HG02938 (cell line): Measurements from ENCODE around the gene INPP4B.

Experiments used
- ATAC-seq: cut with Tn5 transposase; IDR thresholded peaks from one replicate; pipeline ENCODE4 v1.9.1; 2021; ENCODE audit warnings: mild to moderate bottlenecking, moderate library complexity; ENCODE audit not compliant: unreplicated experiment

INPP4B gene

DNA sequence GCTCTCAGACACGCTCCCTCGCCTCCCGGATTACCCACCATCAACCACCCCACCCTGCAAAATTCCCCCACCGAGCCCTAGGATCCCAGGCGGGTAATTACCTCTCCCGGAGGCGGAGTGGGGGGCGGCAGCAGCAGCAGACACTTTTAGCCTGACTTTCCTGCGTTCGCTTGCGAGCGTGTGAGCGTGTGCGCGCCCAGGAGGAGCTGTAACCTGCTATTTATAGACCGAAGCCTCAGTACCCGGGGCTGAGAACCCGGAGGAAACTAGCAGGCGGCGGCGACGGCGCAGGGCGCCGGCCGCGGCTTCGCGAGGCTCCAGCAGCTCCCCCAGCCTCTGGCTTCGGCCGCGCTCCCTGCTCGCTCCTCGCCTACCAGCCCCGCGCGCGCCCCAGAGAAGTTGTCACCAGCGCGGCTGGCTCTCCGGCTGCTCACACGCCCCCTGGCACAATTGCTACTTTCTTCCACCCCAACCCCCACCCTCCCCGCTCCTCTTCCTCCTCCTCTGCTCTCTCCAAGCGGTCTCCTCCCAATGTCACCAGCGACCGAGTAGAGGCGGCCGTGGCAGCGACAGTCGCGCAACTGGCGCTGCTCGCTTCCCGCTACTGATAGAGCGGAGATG is at the start of gene INPP4B:
Gene INPP4B, minus strand, starts transcription at position 194 of the 621 bp plus-strand sequence.
- ATAC-seq: peak; percentile 40

DNA sequence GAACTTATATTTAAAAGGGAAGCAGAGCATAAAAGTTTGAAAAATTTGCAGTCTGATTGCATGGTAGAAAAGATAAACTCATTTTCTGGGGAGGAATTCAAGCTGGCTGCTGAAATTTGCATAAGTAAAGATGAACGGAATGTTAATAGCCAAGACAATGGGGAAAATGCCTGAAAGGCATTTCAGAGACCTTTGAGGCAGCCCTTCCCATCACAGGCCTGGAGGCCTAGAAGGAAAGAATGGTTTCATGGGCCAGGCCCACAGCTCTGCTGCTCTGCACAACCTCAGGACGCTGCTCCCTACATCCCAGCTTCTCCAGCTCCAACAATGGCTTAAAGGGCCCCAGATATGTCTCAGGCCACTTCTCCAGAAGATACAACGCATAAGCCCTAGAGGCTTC is 46.9 kb upstream of the INPP4B start:
- ATAC-seq: no peak

DNA sequence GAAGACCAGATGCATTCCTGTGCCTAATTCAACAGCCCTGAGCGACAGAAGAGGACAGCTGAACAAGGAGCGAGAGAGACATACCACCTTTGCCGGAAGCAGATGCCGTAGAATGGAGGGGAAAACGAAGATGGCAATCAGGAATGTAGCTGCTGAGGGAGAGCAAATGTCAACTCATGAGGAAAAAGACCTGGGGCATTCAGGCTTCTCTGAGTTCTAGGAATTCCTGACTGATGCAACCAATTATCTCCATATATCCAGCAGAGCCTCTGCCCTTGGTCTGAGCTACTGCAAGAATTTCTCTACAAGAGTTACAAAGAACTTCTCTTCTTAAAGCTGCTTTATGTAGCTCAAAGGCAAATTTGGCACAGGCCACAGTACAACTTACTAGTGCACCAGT is 40.5 kb upstream of the INPP4B start:
- ATAC-seq: no peak

DNA sequence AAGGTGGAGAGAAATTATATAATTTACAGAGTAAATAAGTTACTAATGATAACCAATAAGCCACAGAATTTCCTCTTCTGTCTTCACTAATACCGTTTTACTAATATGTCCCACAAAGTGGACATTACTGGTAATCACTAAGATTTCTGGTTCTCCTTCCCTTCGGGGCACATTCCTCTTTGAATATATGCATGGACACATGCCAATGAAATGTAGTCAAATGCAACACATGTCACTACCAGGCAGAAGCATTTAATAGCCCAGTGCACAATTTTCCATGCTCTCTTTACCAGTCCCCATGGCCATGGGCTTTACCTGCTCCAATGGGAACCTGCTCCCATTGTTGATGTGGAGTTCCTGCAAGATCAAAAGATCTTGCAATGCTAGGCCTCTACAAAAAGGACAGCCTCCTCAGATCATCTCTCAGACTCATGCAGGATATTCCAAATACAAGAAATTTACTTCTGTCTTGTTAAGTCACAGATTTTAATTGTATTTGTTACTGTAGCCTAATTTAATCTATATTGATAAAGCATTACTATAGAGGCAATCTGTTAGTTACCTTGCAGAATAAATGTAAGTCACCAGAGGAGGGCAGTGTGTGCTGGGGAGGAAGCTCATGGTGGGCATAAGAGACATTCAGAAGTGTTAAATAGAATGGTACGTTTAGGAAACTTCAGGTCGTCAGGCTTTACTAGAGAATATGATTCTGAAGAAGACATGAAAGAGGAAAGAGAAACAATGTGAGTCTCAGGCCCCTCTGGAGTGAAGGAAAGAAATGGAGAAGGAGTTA is 37.1 kb upstream of the INPP4B start:
- no peak for ATAC-seq

DNA sequence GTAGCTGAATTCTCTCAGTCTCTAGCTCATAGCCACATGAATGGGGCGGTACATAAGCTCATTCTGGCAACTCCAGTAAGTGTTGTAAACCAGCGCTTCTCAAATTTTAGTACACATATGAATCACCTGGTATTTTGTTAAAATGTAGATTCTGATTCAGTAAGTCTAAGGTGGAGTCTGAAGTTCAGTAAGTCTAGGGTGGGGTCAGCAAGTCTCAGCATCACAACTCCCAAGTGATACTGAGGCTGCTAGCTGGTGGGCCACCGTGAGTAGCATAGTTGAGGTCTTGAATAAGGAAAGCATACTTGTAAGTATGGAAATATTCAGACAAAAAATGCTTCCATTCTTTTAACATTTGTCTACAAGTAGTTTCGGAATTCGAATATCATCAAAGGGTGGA is 36.1 kb upstream of the INPP4B start:
- no peak for ATAC-seq

DNA sequence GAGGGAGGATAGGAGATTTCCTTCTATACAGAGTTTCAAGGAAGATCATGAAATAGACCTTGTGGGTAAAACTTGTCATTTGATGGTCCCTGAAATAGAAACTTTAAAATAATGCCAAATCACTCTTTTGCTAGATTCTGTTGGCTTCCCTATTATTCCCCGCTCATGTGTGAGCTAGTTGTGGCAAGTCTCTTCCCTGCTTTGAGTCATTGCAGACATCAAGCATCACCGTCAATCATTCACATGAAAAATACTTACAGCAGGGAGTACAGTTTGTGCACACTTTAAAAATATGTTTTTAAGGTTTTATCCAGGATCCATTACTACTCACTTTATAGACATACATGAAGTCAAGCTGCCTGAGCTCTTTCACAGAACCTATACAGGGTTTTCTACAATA is 35.2 kb upstream of the INPP4B start:
- ATAC-seq: no peak

DNA sequence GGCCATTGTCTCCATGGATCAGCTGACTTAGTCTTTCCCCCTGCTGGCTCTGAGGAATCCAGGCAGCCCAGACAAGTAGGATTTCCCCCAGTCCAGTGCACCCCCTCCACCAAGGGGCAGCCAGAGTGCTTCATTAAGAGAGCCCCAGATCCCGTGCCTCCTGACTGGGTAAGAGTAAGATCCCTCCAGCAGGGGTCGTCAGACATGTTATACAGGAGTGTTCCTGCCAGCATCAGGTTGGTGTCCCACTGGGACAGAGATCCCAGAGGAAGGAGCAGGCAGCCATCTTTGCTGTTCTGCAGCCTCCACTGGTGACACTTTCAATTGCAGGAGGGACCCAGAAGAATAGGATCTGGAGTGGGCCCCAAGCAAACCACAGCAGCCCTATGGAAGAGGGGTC is 29.0 kb upstream of the INPP4B start:
- ATAC-seq: no peak

DNA sequence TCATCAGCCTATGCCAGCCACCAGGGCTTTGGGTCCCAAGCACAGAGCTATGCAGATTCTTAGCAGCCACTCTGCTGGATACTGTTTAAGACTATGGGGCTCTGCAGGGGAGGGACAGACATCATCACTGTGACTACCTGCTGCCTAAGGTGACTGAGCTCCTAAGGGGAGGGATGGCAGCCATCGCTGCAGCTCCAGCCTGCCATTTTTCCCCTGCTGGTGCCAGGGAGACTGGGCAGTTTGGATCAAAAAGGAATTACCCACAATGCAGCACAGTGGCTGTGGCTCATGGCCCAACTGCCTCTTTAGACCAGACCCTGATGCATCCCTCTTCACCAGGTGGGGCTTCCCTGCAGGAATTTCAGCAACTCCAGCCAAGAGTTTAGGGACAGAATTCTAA is 28.6 kb upstream of the INPP4B start:
- no peak for ATAC-seq

DNA sequence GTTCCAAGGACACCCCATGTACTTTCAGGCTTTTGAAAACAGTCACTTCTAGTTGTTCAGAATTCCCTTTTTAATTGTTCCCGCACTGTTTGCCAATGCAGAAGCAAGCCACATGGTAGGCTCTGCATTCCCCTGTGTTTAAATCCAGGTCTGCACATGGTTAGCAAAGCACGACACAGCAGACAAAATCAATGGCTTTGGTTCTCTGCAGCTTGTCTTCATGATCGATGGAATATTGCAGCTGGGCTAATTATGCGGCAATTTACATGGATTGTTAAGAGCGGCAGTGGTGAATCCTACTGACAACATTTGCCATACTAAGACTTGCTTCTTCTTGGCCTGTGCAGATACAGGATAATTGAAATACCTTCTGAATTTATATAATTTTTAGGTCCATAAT is 20.6 kb upstream of the INPP4B start:
- no peak for ATAC-seq

DNA sequence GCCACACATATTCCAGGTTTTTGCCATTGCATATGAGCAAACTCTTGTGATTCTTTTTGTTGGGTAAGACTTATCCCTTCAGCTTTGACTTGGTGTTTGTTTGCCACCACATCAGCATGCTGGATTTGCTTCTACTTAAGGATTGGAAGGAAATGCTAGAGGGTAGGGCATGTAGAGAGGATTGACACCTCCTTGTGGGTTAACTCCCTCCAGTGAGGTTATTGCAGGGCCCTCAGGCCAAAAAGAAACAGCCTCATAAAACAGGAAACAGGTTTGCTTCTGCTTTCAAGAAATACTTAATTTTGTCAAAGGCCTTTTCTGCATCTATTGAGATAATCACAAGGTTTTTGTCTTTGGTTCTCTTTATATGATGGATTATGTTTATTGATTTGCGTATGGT is 15.2 kb upstream of the INPP4B start:
- no peak for ATAC-seq

DNA sequence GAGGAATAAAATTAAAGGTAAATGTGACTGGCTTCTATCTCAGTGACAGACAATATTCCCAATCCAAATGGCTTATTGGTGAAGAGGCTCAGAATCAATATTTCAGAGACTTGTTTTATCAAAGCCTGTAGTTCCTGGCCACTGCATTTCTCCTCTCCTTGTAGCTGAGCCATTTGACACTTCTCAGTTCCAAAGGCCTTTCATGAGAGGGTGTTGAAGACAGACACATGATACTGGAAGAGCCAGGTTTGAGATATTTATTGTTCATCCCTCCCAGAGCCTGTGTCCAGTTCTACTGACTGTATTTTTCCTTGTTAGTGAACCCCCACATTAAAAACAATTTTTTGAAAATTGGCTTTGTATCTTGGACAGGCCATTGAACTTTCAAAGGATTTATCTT is 12.9 kb upstream of the INPP4B start:
- ATAC-seq: no peak

DNA sequence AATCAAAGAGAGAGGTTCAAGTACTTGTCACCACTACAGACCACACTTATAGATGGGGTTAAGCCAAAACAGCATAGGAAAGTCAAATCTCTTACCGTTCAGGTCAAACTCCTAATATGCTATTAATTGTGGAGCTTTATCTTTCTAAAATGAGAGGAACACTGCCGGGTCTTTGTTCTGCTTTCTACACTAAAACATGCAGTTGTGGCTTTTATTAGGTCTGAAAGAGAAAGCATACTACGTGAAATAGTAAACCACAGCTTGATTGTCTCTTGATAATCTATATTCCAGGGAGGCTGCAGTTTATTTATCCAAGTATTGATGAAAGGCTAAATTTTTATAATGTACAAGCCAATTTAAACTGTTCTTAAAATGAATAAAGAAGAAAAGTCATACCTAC is 12.3 kb upstream of the INPP4B start:
- ATAC-seq: no peak

DNA sequence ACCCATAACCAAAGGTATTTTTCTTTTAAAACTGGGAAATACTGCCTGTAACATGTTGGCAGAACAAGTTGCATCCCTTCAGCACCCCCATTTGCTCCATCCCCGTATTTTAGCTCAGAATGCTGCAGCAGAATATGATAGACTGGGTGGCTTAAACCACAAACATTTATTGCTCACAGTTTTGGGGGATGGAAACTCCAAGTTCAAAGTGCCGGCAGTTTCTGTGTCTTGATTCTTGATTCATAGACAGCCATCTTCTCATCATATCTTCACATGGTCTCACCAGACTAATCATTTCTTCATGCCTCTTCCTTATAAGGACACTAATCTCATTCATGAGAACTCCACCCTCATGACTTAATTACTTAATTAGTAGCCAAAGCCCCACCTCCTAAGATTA is 10.5 kb upstream of the INPP4B start:
- ATAC-seq: no peak

DNA sequence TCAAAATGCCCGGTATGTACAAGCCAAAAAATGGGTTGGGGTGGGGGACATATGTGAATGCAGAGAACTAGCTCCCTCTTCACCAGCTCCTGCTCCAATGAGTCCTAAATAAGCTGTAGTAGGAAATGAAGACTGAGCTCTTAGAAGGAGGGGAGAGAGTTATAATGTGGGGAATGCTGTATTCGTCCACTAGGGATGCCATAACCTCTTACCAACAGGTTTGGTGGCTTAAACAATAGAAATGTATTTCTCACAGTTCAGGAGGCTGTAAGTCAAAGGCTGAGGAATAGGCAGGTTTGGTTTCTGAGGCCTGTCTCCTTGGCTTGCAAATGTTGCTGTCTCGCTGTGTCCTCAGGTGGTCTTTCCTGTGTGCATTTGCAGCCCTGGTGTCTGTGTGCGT is 4.4 kb upstream of the INPP4B start:
- ATAC-seq: no peak

DNA sequence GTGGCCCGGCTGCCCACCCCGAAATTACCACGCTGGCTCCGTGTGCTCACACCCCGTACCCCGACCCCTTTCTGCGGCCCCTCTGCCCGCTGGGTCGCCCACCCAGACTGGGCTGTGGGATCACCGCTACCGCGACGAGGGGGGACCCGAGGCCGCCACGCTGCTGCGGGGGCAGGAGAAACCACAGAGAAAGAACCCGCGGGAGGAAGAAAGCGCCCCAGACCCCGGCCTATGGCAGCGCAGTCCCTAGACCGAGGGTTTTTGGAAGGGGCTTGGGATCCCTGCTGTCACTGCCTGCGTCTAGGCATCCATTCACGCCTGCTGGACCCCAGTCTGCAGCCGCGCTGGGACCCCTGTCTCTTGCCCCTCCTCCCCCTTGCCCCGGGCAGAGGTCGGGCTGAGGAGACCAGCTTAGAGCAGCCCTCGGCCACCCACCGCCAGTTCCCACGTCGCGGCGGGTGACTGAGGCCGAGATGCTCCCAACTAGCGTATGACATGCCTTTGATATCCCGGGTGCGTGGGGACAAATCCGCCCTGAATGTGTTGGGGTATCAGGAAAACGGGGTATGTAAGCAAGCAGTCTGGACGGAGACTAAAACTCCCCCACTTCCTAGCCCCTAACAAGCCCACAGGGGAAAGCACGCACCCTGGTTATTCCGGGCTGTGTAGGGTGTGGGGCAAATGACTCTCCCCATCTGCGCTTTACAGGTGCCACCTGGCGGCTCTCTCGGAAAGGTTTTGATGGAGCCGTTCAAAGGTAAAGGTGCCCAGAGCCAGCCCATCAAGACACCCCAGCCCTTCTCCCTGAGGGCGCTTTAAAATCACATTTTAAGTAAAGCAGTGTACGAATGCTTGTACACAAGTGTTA is 862 bp upstream of the INPP4B start:
- peak; percentile 55 for ATAC-seq

DNA sequence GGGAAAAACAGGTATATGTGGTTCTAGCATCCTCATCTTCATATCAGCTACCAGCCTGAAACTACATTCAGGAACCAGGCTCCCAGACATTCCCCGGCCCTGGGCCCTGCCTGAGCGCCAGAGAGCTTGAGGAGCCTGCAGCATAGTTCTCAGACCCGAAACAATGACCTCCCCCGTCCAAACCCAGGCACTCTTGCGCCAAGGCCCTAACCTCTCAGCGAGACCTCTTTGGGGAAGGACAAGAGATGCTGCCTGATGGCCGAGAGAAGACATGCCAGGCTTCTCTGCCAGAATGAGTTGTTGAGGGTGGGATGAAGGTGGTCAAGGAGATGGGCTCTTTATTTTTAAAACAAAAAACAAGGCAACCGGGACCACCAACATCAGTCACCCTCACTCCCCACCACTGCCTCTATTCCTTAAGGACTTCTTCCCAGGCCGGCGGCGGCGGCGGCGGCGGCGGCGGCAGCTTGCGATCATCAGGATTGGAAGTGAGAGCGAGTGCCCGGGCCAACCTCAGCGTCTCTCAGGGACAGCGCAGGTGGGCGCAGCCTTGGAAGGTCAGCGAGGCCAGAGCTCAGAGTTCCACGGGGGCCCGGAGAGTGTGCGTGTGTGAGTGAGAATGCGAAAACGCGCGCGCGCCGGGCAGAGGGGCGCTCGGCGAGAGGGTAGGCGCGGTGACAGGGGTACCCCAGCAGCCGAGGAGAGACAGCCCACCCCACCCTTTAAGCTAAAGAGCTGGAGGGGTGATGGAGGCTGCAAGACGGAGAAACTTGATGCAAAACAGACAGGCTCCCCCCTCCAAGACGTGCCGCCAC is 601 bp downstream of the INPP4B start:
- no peak for ATAC-seq

DNA sequence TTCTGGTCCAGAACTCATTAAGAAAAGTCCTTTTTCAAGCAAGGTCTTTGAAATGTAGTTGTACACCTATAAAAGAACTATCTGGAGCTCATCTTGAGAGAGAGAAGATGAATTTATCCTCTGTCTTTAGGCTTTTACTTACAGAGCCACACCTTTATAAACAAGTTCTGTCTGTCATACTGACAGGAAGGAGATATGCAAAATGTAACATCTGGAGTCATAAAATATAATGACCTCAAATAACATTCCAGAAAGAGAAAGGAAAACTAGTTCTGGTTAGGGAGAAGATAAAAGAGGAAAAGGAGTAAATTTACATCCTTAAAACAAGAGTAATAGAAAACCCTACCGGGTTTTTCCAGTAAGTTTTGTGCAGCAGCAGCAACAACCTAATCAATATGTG is 1.3 kb downstream of the INPP4B start:
- ATAC-seq: no peak

DNA sequence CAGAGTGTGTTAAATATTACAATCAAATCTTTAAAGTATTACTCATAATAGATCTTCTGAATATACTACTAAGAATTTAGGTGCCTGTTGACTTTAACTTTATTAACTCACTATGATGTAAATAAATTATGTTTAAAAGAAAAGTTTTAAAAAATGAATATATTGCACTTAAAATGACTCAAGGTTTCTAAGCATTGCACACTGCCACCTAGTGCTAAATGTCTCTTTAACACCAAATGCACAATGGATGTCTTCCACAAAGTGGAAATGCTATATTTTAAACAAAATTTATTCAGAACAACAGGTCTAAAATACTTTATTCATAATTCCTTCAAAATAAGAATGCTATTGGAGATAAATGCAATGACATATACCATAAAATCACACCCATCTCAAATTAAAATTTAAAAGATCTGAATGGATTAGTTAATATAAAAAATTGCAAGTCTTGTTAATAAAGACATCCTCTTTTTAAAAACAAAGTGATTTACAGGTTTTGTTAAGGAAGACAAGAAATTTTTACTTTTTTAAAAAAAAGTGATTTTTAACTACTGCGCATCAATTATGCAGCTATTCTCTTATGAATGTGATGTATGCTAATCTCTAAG is 5.5 kb downstream of the INPP4B start:
- no peak for ATAC-seq

DNA sequence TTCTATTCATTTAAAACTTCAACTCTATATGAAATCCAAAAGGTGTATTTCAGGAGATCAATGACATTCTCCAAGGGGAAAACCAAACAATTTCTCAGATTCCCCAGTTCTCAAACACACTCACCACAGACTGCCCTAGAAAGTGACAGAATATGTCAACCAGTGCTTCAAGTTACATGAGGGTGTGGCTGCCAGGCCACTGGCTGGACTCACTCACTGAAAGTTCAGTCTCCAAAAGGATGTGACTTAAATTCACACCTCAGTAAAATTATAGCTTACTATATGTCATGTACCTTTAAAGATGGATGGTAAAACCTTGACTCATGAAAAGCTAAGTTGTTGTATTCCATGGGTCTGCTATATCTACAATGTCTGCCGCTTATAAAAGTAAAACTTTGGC is 7.3 kb downstream of the INPP4B start:
- no peak for ATAC-seq

DNA sequence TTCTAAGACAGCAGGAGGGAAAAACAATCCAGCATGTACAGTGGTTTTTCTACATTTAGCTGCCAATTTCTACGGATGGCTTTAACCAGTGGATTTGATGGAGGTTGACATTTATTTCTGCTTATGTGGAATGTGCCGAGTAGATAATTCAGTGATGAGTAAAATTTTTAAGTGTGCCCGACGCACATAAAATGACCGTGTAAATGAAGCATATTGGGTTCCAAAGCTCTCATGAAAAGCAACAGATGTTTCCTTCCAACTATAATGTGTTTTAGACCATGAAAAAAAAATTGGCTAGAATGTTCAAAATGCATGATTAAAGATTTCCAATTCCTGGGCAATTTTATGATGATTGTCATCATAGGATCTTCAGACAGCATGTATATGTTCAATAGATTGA is 14.1 kb downstream of the INPP4B start:
- ATAC-seq: no peak
